IPS DF 19.7 (cell line): Measurements from ENCODE around the gene HSPG2.

ENCODE experiments used
- DNase-seq: peaks from one replicate; pipeline ENCODE4 v3.0.0-alpha.2; 2013; ENCODE audit warnings: low read depth, low spot score

Gene HSPG2

DNA sequence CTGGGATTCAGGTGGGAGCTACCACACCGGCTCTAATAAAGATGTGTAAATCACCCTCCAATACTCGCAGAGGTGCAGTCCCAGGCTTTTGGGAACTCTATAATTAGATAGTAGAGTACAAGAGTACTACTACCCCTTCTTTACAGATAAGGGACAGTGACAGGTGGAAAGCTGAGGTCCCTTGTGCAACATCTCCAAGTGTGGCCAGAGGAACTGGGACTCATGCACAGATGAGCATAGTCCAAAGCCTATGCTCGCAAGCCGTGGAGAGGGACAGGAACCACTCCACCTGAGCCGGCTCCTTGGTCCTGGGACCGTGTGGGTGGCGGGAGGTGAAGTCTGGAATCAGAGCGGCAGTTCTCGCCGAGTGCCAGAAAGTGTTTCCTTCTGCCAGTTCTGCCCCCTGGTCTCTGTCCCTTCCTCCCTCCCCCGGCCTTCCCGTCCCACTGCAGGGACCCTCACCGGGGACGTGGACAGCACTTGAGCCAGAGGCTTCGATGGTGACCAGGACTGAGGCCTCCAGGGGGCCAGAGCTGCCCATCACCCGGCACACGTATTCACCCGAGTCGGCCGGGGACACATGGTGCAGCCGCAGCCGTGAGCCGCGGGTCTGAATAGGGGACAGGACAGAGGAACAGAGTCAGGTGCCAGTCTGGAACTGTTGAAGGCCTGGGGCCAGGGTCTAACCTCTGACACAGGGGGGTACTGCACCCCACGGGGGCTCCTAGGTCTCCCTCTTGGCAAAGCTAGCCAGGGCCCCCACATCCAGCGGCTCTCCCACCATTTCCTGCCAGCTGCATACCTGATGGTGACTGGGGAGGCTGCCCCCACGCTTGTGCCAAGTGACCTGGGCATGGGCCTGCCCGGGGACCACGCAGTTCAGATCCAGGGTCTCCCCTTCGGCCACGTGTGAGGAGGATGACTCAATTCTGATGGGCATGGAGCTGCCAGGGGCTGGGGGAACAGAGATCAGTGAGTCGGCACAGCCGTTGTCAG is 91.2 kb downstream of the HSPG2 start:
- DNase-seq = no peak

DNA sequence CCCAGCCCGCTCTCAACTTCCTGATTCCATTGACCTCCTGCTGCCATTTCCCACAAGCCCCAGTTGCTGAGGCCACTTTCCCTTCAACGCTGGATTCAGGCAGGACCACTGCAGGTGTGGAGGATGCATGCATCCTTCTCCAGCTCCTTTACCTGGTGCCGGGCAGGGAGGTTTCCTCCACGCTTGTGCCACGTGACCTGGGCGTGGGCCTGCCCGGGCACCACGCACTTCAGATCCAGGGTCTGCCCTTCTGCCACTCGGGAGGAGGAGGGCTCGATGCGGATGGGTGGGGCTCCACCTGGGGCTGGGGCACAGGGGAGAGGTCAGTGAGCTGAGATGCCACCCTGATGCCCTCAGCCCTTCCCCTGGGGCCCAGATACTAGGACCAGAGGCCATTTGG is 93.1 kb downstream of the HSPG2 start:
- no peak for DNase-seq

GRCh38 chr1:21843208-21843607 is 93.9 kb downstream of the HSPG2 start:
- DNase-seq = no peak

DNA sequence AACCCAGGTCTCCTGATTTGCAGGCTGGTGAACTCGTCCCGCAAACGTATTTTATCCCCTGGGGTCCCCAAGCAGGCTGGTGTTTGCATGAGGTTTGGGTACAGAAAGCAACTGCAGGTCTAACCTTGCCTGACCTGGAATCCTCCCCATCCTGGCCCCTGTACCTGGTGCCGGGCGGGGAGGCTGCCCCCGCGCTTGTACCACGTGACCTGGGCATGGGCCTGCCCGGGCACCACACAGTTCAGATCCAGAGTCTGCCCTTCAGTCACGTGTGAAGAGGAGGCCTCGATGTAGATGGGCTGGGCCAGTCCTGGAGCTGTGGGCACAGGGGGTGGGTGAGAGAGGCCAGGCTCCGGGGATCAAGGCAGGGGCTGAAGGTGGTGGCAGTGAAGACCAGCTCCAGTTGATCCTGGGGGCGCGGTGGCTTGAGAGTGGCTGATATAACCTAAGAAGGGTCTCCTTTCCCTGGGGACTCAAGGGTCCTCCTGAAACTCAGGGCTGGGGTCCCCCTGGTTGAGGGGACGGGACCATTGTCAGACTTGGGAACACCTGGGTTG is 94.4 kb downstream of the HSPG2 start:
- no peak for DNase-seq

- no peak for DNase-seq
Observed at GRCh38 chr1:21841852-21842466, 95.2 kb downstream of the HSPG2 start.

GRCh38 chr1:21840981-21841380 is 96.1 kb downstream of the HSPG2 start:
- no peak for DNase-seq

- no peak for DNase-seq
Observed at GRCh38 chr1:21839337-21840037, 97.6 kb downstream of the HSPG2 start.

DNA sequence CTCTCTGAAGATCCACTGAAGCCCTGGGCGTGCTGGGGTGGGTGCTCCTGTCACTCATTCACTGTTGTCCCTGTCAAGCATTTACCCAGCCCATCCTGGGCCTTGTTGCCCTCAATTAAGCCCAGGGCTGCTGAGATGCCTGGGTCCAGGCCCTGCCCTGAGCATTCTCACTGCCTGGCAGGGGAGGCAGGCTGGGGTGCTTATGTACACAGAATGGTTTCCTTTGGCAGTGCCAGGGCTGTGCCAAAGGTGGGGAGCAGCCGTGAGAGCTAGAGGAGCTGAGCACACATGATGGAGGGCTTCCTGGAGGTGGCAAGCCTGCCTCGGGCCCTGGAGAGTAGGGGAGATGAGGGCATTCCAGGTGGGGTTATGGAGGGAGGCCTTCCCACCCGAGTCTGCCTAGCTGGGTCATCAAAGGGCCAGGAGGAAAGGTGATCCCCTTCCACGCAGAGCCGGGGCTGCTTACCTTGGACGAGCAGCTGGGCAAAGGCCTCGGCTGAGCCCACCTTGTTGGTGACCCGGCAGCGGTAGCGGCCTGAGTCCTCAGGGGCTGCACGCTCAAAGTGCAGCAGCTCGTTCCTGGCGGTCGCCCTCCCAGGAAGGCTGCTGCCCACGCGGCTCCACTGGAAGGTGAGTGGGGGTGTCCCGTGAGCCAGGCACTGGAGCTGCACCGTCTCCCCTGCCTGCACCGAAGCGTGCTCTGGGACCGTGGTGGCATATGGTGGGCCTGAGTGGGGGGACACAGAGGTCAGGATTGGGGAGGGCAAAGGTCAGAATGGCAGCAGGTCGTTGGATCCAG is 98.6 kb downstream of the HSPG2 start:
- no peak for DNase-seq

DNA sequence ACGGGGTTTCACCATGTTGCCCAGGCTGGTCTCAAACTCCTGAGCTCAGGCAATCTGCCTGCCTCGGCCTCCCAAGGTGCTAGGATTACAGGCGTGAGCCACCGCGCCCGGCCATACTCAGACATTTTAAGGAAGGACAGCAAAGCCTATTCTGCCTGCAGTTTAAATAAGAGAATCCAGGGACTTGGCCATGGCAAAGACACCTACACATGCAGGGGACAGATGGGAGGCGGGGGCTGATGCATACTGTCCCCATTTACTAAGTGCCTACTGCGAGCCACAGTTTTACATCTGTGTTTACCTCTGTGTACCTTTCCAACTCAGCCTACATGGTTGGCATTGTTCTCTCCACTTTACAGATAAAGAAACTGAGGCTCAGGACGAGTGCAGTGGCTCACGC is 99.6 kb downstream of the HSPG2 start:
- no peak for DNase-seq

- DNase-seq = no peak
Observed at GRCh38 chr1:21836729-21837128, 100.4 kb downstream of the HSPG2 start.

DNA sequence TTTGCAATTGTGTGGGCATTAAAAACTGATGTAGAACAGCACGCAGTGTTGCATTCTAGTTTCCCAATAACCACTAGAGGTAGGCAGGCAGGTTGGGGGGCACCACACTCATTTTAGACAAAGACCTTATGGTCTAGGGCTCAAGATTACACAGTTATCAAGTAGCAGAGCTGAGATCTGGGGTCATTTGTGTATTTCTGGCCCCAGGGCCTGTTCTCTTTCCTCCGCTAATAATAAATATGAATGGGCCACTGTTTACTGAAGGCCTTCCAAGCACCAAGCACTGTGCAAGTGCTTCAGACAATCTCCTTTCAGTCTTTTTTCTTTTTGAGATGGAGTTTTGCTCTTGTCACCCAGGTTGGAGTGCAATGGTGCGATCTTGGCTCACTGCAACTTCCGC is 101.1 kb downstream of the HSPG2 start:
- DNase-seq = no peak

DNA sequence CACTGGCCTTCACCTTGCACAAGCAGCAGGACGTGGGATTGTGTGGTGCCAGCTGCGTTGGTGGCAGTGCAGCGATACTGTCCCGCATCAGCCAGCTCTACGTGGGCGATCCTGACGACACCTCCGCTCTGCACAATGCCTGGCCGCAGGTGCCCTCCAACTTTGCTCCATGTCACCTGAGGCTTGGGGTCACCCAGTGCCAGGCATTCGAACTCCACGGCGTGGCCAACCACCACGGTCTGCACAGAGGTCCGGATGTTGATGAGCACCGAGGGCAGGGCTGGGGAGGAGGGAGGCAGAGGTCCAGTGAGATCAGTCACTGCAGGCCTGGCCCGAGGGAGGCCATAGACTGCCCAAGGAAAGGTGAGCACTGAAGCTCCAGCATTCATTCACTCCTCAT is 102.4 kb downstream of the HSPG2 start:
- no peak for DNase-seq

GRCh38 chr1:21834094-21834493 is 103.0 kb downstream of the HSPG2 start:
- no peak for DNase-seq

DNA sequence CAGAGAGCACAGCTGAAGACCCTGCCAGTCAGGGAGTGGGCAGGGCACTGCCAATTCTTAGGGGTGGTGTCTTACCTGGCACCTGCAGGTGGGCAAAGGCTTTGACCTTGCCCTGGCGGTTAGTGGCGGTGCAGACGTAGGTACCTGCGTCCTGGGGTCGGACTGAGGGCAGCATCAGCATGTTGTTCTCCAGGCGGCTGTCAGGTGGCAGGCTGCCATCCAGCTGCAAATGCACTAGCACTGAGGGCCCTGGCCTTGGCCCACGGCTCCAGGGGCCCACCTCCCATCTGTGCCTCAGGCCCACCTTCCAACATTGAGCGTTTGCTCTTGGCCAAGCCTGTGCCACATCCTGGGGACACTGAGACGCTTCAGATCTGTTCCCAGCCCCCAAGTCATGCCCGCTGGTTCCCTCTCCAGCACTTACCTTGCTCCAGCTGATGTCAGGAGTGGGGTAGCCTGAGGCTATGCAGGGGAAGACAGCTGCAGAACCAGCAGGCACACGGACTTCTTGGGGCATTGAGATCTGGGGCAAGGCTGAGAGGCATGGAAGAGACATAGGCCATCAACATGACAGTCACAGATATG is 103.6 kb downstream of the HSPG2 start:
- DNase-seq = no peak

GRCh38 chr1:21831454-21831970 is 105.6 kb downstream of the HSPG2 start:
- DNase-seq = no peak

DNA sequence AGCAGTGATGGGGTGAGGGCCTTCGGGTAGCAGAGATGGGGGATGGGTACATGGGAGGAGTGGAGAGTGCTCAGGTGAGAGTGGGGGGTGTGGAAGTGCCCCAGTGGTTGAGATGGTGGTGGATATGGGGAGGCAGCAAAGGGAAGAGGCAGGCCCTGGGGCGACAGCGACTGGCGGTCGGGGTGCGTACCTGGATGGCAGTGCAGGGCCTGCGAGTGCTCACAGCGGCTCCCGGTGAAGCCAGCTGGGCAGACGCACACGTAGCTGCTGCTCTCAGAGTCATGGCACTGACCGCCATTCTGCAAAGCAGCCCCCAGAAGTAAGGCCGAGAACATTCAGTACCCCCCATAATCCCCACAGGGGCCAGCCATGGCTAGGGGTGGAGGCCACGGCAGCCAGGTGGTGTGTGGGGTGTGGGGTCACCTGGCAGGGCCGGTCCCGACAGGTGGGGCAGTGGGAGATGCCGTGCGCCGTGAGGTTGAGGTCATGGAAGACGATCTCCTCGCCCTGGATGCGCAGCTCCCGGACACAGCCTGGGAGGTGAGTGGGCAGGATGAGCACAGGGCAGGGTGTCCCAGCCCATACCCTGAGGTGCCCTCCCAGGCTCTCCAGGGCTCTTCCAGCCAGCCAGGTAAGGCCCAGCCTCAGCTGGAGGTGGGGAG is 106.2 kb downstream of the HSPG2 start:
- DNase-seq = no peak

- no peak for DNase-seq
Observed at GRCh38 chr1:21829294-21829693, 107.8 kb downstream of the HSPG2 start.

DNA sequence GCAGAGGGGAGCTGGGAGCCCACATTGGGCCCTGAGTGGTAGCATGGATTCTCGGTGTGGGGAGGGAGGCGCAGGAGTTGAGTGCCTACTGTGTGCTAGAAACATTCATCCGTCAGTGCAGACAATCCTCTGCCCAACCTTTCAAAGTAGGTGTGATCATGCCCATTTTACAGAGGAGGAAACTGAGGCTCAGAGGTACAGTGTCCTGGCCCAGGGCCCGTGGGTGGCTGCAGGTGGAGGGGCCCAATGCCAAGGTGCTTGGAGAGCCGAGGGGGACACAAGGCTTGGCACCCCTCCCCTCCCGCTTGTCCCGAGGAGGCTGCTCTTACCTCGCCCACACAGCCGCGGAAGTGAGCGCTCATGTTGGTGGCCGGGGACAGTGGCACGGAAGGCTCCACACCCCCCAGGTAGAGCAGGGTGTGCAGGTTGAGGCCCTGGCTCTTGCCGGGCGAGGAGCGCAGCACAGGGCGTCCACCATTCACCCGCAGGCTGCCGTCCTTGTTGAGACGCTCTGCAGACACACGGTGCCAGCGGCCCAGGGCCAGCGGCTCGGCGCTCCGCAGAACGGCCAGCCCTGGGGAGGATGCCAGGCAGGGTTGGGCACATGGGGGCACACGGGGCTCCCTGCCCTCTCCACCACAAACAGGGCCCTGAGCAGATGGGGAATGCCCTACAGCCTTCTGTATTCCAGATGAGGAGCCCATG is 108.5 kb downstream of the HSPG2 start:
- no peak for DNase-seq

GRCh38 chr1:21828075-21828474 is 109.0 kb downstream of the HSPG2 start:
- no peak for DNase-seq
